Testis (tissue), 3 donors: ENCODE measurements around the gene NPTN. TPM values are rescaled to one million over a fixed set of nuclear protein-coding genes. Genes with fewer than 3 reads are reported as not detected.

Experiments
- DNase-seq: peaks from one replicate; pipeline ENCODE4 v3.0.0-alpha.2; 2019
- H3K27ac ChIP-seq, 2 donors: fragments of 200-600 bp; sonication (generic); one replicate each; pipeline ENCODE4 v1.5.1; 2019
- H3K27me3 ChIP-seq: fragments of 200-600 bp; sonication (generic); one replicate; pipeline ENCODE4 v1.5.1; 2019
- H3K36me3 ChIP-seq: fragments of 200-600 bp; sonication (generic); one replicate; pipeline ENCODE4 v1.5.1; 2017; ENCODE audit warnings: low read depth; ENCODE audit errors: missing control alignments
- H3K4me1 ChIP-seq: fragments of 200-600 bp; sonication (generic); one replicate; pipeline ENCODE4 v1.5.1; 2019
- H3K4me3 ChIP-seq, 2 donors: fragments of 200-600 bp; sonication (generic); one replicate each; pipeline ENCODE4 v1.5.1; 2017 to 2019
- H3K9me3 ChIP-seq: fragments of 200-600 bp; sonication (generic); one replicate; pipeline ENCODE4 v1.5.1; 2017
- POLR2A ChIP-seq: fragments of 450-650 bp; IDR thresholded peaks from one replicate; pipeline ENCODE4 v1.6.1; 2017; ENCODE audit warnings: antibody characterized with exemption, mild to moderate bottlenecking, moderate library complexity
- WGBS, 2 donors: methylation state at CpG; one replicate each; pipeline ENCODE4 v1.1.5; 2018; 5-methylcytosine and 5-hydroxymethylcytosine counted together
- intact Hi-C: fragments of 100-400 bp; cut with DNase I; formaldehyde crosslinking; loops from one replicate; pipeline ENCODE4 v1.15.1; 2023; ENCODE audit warnings: low total_unique reads
- polyA plus RNA-seq: library from polyadenylated mRNA; stranded (reverse); fragments of 350-450 nt; fragmentation: Illumina TruSeq; extraction: RNeasy Lipid Tissue Mini Kit (QIAGEN cat#74804); gene quantifications from one replicate; pipeline ENCODE4 v1.2.3, GENCODE V29; 2014; ENCODE audit warnings: low read depth, low replicate concordance; ENCODE audit not compliant: insufficient read depth
- total RNA-seq, 2 donors: library from RNA; depleted of rRNA; stranded (reverse); fragments of >200 nt; gene quantifications; one replicate each; pipeline ENCODE4 v1.2.3, GENCODE V29; 2016
- TF ChIP-seq, protein P1 (sequence below), 3 experiments: fragments of 450-650 bp in 2 of 3; fragments of 200-600 bp in 1 of 3; sonication (generic) in 1 of 3; IDR thresholded peaks; one replicate each; pipeline ENCODE4 v1.5.1; 2016 to 2019; ENCODE audit warnings: antibody characterized with exemption in 3 of 3, mild to moderate bottlenecking in 2 of 3, moderate library complexity in 1 of 3

Gene NPTN
- total and polyA plus RNA-seq, 3 donors from 2014 or later: 177 to 256 (median 180) TPM

DNA sequence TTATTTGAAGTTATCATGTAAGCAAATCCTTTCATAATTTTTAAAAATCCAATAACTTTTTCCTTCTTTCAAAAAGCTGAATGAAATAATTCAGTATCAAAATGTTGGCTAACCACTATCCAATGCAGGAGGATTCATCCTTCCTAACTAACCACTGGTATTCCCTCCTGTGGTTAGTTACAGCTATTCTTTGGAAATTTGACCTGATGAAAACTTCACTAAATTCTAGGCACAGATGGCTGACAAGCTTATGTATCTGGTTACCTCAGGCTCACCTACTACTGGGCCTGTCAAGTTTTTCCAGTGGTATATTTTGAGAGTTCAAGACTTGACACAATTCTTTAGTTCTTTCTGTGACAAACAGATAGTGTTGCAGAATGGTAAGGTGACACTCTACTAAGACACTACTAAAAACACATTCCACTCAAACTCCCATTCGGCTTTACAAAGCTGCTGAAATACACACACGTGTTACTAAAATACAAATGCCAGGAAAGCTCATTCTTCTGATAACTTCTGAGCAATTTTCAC is 15.8 kb downstream of the NPTN start:
- TF ChIP-seq POLR2A: no peak
- TF ChIP-seq, protein P1, sequence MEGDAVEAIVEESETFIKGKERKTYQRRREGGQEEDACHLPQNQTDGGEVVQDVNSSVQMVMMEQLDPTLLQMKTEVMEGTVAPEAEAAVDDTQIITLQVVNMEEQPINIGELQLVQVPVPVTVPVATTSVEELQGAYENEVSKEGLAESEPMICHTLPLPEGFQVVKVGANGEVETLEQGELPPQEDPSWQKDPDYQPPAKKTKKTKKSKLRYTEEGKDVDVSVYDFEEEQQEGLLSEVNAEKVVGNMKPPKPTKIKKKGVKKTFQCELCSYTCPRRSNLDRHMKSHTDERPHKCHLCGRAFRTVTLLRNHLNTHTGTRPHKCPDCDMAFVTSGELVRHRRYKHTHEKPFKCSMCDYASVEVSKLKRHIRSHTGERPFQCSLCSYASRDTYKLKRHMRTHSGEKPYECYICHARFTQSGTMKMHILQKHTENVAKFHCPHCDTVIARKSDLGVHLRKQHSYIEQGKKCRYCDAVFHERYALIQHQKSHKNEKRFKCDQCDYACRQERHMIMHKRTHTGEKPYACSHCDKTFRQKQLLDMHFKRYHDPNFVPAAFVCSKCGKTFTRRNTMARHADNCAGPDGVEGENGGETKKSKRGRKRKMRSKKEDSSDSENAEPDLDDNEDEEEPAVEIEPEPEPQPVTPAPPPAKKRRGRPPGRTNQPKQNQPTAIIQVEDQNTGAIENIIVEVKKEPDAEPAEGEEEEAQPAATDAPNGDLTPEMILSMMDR (IDR thresholded peaks at IDR 0.05): no peak
- DNase-seq: no peak
- Histone ChIP-seq H3K4me1 (peaks cover 10% of the 10 kb centered on the region), H3K4me3 (no peak overlapping the region), H3K27me3 (no peaks in the 10 kb centered on the region), H3K36me3 (no peaks in the 10 kb centered on the region), H3K27ac (no peak overlapping the region), H3K9me3 (no peaks in the 10 kb centered on the region)
- intact Hi-C loops: no loop called here
- WGBS, 2 donors: 84 to 86% methylated on average over 2 of the region's 2 CpGs

DNA sequence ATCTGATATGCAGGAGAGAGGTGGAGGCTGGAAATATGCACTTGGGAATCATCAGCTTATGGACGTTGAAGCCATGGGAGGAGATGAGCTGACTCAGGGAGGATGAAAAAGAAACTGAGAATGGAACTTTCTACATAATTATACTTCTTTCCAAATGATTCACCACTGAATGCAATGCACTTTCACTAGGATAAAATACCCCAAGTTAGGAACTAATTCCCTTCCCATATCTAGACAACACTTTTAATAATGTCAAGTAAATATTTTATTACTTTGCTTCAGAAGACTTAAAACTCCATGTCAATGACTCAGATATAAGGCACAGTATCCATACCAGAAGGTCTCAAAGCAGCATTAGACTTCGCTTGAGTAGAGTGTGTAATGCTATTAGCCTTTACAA is 24.2 kb downstream of the NPTN start:
- H3K4me1 ChIP-seq: peaks cover 16% of the 10 kb centered on the region
- no peaks in the 10 kb centered on the region for H3K27me3 ChIP-seq
- H3K9me3 ChIP-seq: no peaks in the 10 kb centered on the region
- no peak for DNase-seq
- intact Hi-C loops: no loop called here
- no peak overlapping the region for H3K4me3 ChIP-seq
- whole genome bisulfite sequencing, 2 donors: 56 to 78% methylated on average over 2 of the region's 2 CpGs
- peak overlapping the region in 1 of 2 donors; percentile 28 for H3K27ac ChIP-seq
- TF ChIP-seq, protein P1 (IDR thresholded peaks at IDR 0.05): no peak
- TF ChIP-seq POLR2A: no peak
- H3K36me3 ChIP-seq: no peaks in the 10 kb centered on the region

DNA sequence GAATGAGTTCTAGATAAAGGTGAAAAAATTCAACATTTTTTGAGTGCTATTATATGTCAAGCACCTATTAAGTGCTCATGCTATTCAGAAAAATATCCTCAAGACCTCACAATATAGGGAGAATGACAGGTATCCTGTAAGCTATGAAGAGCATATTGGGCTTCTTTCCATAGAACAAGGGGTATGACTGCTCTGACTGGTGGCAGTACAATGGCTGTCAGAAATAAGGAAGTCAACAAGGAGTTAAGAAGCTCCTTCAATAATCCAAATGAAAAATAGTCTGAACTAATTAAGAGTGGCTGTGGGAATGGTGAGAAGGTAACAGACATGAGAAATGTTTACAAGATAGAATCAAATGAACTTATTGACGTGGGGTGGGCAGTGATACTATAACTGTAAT is 24.7 kb downstream of the NPTN start:
- intact Hi-C loops: no loop called here
- H3K27ac ChIP-seq: peak overlapping the region in 1 of 2 donors; percentile 28
- 82 to 84% methylated on average over 1 of the region's 1 CpG for WGBS, 2 donors
- no peaks in the 10 kb centered on the region for H3K9me3 ChIP-seq
- DNase-seq: no peak
- no peak for TF ChIP-seq POLR2A
- TF ChIP-seq, protein P1 (IDR thresholded peaks at IDR 0.05): no peak
- no peak overlapping the region for H3K4me3 ChIP-seq
- H3K4me1 ChIP-seq: peaks cover 17% of the 10 kb centered on the region
- H3K36me3 ChIP-seq: no peaks in the 10 kb centered on the region
- no peaks in the 10 kb centered on the region for H3K27me3 ChIP-seq

DNA sequence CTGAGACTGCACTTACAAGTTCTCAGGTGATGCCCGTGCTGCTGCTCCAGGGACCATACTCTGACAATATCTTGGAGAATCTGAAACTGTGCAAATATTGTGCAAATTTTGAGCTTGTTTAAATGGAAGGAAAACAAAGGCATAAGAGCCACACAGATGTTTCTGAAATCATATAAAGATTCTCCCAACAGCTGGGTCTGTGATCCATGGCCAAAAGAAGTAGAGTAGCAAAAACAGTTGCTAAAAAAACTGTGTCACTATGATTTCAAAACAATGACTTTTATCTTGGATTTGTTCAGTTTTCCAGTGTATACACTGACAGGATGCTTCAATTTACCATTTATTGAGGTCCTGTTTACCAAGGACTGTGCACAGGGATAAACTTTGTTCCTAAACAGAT is 25.3 kb downstream of the NPTN start:
- intact Hi-C loops: no loop called here
- peaks cover 24% of the 10 kb centered on the region for H3K4me1 ChIP-seq
- TF ChIP-seq, protein P1 (IDR thresholded peaks at IDR 0.05): no peak
- TF ChIP-seq POLR2A: no peak
- 70 to 79% methylated on average over 1 of the region's 1 CpG for WGBS, 2 donors
- no peaks in the 10 kb centered on the region for H3K27me3 ChIP-seq
- no peaks in the 10 kb centered on the region for H3K36me3 ChIP-seq
- no peak overlapping the region for H3K27ac ChIP-seq
- H3K4me3 ChIP-seq: no peak overlapping the region
- no peaks in the 10 kb centered on the region for H3K9me3 ChIP-seq
- DNase-seq: no peak

DNA sequence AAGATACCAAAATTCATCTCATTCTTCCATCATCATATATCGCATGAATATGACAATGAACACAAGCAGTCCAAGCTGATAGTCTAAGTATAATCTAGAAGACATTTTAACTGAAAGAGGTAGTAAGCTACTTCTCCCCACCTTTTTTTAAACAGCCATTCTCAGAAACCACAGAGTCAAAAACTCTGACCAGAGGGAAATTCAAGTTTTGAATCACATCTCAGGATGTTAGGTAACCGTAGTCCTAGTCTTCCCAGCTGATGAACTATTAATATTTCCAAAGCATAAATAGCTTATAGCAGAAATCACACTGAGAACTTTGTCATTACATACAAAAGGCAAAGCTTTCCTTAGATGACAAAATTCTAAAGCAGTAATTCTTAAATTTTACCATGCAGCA is 25.8 kb downstream of the NPTN start:
- Histone ChIP-seq H3K36me3 (no peaks in the 10 kb centered on the region), H3K9me3 (no peaks in the 10 kb centered on the region), H3K4me3 (no peak overlapping the region), H3K27me3 (no peaks in the 10 kb centered on the region), H3K27ac (no peak overlapping the region), H3K4me1 (peaks cover 25% of the 10 kb centered on the region)
- intact Hi-C loops: no loop called here
- TF ChIP-seq, protein P1 (IDR thresholded peaks at IDR 0.05): no peak
- TF ChIP-seq POLR2A: no peak
- 79 to 84% methylated on average over 2 of the region's 2 CpGs for WGBS, 2 donors
- no peak for DNase-seq
